Measurements from ENCODE around the gene MAD2L1BP. TPM values are rescaled to one million over a fixed set of nuclear protein-coding genes. Genes with fewer than 3 reads are reported as not detected.

MAD2L1BP gene
- total and polyA plus RNA-seq, 2 of the 13 experiments (the other 11 are each of a cell fraction or from before 2014, with no cell fraction given) = 54.2 to 55.5 TPM

- TF ChIP-seq ZFAT (CRISPR knock-in tag; conservative IDR thresholded peaks at IDR 0.05) (0 out of 2 replicates have a peak, but pooled peaks have one; percentile 26), SMARCC2 (IDR thresholded peaks at IDR 0.05) (no peak), ZNF7 (CRISPR knock-in tag; IDR thresholded peaks at IDR 0.05) (peak; percentile 7; the same call in 1 of the 2 replicates), ZNF572 (CRISPR knock-in tag; IDR thresholded peaks at IDR 0.05) (no peak; the same call in 1 of the 2 replicates), HINFP (CRISPR knock-in tag; IDR thresholded peaks at IDR 0.05; ENCODE audit: low read depth) (peak; percentile 88), E2F5 (CRISPR knock-in tag; conservative IDR thresholded peaks at IDR 0.05) (no peak), AGO2 (optimal IDR thresholded peaks at IDR 0.05; ENCODE audit: low read depth, low read length) (peak; percentile 34), ZNF781 (CRISPR knock-in tag; IDR thresholded peaks at IDR 0.05; ENCODE audit: borderline replicate concordance, not compliant biosample characterization) (no peak), RELA (CRISPR knock-in tag; IDR thresholded peaks at IDR 0.05) (0 out of 2 replicates have a peak, but pooled peaks have one; percentile 25), U2AF1 (optimal IDR thresholded peaks at IDR 0.05; ENCODE audit: low read depth, low read length) (no peak), SCMH1 (CRISPR knock-in tag; IDR thresholded peaks at IDR 0.05; ENCODE audit: borderline replicate concordance) (no peak), ARNT (IDR thresholded peaks at IDR 0.05) (no peak), KMT2A (CRISPR knock-in tag; IDR thresholded peaks at IDR 0.05) (peak; percentile 91), ZNF746 (CRISPR knock-in tag; IDR thresholded peaks at IDR 0.05) (peak; percentile 66), TGIF2 (CRISPR knock-in tag; IDR thresholded peaks at IDR 0.05) (no peak), KDM1A (CRISPR knock-in tag; IDR thresholded peaks at IDR 0.05) (peak; percentile 50; the same call in 1 of the 2 replicates), MXI1 (IDR thresholded peaks at IDR 0.05; ENCODE audit: borderline replicate concordance, low read depth, low read length) (peak; percentile 58; the same call in 1 of the 3 replicates), GPN1 (CRISPR knock-in tag; IDR thresholded peaks at IDR 0.05; ENCODE audit: borderline replicate concordance) (peak; percentile 15; the same call in 1 of the 2 replicates), ZBTB25 (CRISPR knock-in tag; IDR thresholded peaks at IDR 0.05) (peak; percentile 75), LBX2 (CRISPR knock-in tag; IDR thresholded peaks at IDR 0.05; ENCODE audit: borderline replicate concordance) (no peak), ZBED4 (CRISPR knock-in tag; IDR thresholded peaks at IDR 0.05; ENCODE audit: borderline replicate concordance) (peak; percentile 97), ZNF256 (CRISPR knock-in tag; conservative IDR thresholded peaks at IDR 0.05) (no peak; the same call in 1 of the 2 replicates)
Measured at GRCh38 chr6:43635387-43636307, at the start of gene MAD2L1BP (continued).
